Measurements from ENCODE around the gene DNPEP. TPM values are rescaled to one million over a fixed set of nuclear protein-coding genes. Genes with fewer than 3 reads are reported as not detected.

DNPEP gene
- total and polyA plus RNA-seq, 2 of the 4 experiments (the other 2 are of a cell fraction) = 74.2 to 89.4 TPM

GRCh38 chr2:219437141-219437540 lies 49.4 kb upstream of the DNPEP start:
- Histone ChIP-seq H3K23ac (ENCODE audit: low read depth, low read length) (no peak overlapping the region), H3K36me3 (ENCODE audit: control insufficient read depth, insufficient read depth, low read length) (no peaks in the 10 kb centered on the region), H2AK9ac (replicated peaks; ENCODE audit: low read depth, low read length, poor library complexity) (no peak overlapping the region), H2BK15ac (ENCODE audit: low read depth, low read length) (no peak overlapping the region), H3K18ac (ENCODE audit: low read depth, low read length) (no peak overlapping the region), H3K9me1 (ENCODE audit: insufficient read depth, low read length) (peaks cover 3% of the 10 kb centered on the region; the same call in 1 of the 2 replicates), H3K14ac (replicated peaks; ENCODE audit: low read depth, low read length) (no peak overlapping the region), H4K5ac (ENCODE audit: low read depth, low read length) (no peak overlapping the region), H3K4me3 (ENCODE audit: insufficient read depth, low read depth, low read length) (no peak overlapping the region), H3K4me2 (ENCODE audit: low read depth, low read length) (no peak overlapping the region), H3K27me3 (ENCODE audit: control insufficient read depth, insufficient read depth, low read length) (no peaks in the 10 kb centered on the region; the same call in 1 of the 2 replicates), H2AFZ (replicated peaks; ENCODE audit: low read length, poor library complexity) (no peak overlapping the region), H3K79me1 (ENCODE audit: low read depth in 1 of 2, low read length in 2 of 2) (peaks cover 0 to 1% of the 10 kb centered on the region in 2 experiments; a peak in 2 of 4 replicates), H2BK20ac (ENCODE audit: low read depth, low read length) (no peak overlapping the region), H2BK5ac (ENCODE audit: low read depth, low read length, poor library complexity, severe bottlenecking) (no peak overlapping the region), H3K9ac (ENCODE audit: low read depth, low read length) (no peak overlapping the region), H3K4me1 (ENCODE audit: control insufficient read depth, insufficient read depth, low read length) (peaks cover 11% of the 10 kb centered on the region), H4K8ac (ENCODE audit: low read depth in 2 of 2, low read length in 2 of 2) (no peak overlapping the region), H4K20me1 (ENCODE audit: insufficient read depth, low read length) (no peaks in the 10 kb centered on the region), H2AK5ac (ENCODE audit: low read depth, low read length) (no peak overlapping the region), H4K91ac (ENCODE audit: insufficient read depth, low read depth, low read length) (no peak overlapping the region), H3K4ac (ENCODE audit: low read depth, low read length) (no peak overlapping the region), H3K9me3 (ENCODE audit: control insufficient read depth, insufficient read depth, low read length) (no peaks in the 10 kb centered on the region), H3K56ac (ENCODE audit: extremely low read depth, insufficient read depth, low read length) (no peak overlapping the region), H2BK120ac (ENCODE audit: low read depth, low read length) (no peak overlapping the region), H3K27ac (ENCODE audit: insufficient read depth, low read length) (no peak overlapping the region)
- CTCF ChIA-PET = no interaction called here
- intact Hi-C loops (cut with micrococcal nuclease) (no loop called here), in situ Hi-C loops (cut with MboI; ENCODE audit: low sequenced_read_pairs) (no loop called here), dilution Hi-C loops (cut with HindIII; ENCODE audit: low sequenced_read_pairs, unreplicated experiment) (no loop called here)
- DNase-seq (no peak), ATAC-seq (ENCODE audit: low read depth) (no peak)
- WGBS, 2 experiments (ENCODE audit: extremely low coverage in 2 of 2, insufficient read length in 1 of 2) = no CpG with 5 or more reads among the region's 3 CpGs
- POLR2A ChIA-PET (ENCODE audit: unreplicated experiment) = no interaction called here
- no TSS peak for BruUV-seq (replicated peaks)
- TF ChIP-seq POLR2A (IDR thresholded peaks at IDR 0.05; ENCODE audit: low read depth, low read length) (no peak), MAZ (IDR thresholded peaks at IDR 0.05; ENCODE audit: borderline replicate concordance, low read depth, low read length) (no peak), MAFK (IDR thresholded peaks at IDR 0.05; ENCODE audit: low read depth, low read length) (no peak), BHLHE40 (IDR thresholded peaks at IDR 0.05; ENCODE audit: low read depth, low read length) (no peak), USF2 (IDR thresholded peaks at IDR 0.05; ENCODE audit: low read depth, low read length) (no peak), CEBPB (IDR thresholded peaks at IDR 0.05; ENCODE audit: low read depth, low read length) (no peak), CHD1 (IDR thresholded peaks at IDR 0.05; ENCODE audit: low read depth, low read length) (no peak), SMC3 (IDR thresholded peaks at IDR 0.05; ENCODE audit: low read depth, low read length) (no peak), ELK1 (IDR thresholded peaks at IDR 0.05; ENCODE audit: borderline replicate concordance, low read depth, low read length) (no peak), NFE2L2 (IDR thresholded peaks at IDR 0.05; ENCODE audit: low read depth, low read length) (no peak), RCOR1 (IDR thresholded peaks at IDR 0.05; ENCODE audit: insufficient replicate concordance, low read length) (no peak)

Data from IMR-90 (cell line).